ENCODE data around the gene IL26.
"Not testable (repeated sequence)": the region's sequence is repeated elsewhere in the genome, so short reads cannot be mapped to it uniquely, and the experiment has no call there.

IL26 gene

GRCh38 chr12:68198507-68199086 is 27.0 kb downstream of the IL26 start:
- no peak for DNase-seq

DNA sequence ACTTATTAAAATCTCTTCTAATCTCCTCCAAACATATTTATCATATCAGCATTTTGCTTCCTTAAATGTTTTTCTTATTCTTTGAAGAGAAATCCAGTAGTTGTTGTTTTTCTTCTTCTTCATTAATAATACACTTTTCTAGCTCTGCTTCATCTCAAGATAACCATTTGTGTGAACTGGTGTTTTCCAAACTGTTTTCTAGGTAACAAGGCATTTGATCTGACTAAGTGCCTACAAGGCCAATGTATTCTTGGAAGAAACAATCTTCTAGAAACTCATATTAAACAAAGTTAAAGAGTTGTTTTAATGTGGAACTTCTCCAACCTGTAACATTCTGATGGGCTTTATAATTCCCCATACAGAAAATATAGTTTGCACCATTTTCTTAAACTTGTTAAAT is 35.3 kb downstream of the IL26 start:
- no peak for DNase-seq

DNA sequence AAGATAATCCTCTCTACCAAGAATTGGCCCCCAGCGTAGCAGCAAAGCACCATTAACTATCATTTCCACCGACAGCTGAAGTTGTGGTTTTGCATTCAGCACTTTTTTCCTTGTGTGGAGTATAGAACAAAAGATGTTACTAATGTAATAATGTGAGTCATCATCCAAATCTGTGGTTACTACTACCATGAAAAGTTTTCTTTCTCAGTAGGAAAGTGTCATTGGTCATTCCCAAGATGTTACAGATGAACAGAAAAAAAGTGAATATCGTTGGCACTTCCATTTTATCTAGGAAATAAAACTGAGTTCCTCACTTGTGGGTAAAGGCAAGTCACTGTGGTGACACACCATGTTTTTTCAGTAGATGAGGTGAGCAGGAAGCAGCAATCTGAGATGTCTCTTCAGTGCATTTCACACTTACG is 35.8 kb downstream of the IL26 start:
- DNase-seq: no peak

GRCh38 chr12:68185598-68185997 is 40.0 kb downstream of the IL26 start:
- DNase-seq: no peak

DNA sequence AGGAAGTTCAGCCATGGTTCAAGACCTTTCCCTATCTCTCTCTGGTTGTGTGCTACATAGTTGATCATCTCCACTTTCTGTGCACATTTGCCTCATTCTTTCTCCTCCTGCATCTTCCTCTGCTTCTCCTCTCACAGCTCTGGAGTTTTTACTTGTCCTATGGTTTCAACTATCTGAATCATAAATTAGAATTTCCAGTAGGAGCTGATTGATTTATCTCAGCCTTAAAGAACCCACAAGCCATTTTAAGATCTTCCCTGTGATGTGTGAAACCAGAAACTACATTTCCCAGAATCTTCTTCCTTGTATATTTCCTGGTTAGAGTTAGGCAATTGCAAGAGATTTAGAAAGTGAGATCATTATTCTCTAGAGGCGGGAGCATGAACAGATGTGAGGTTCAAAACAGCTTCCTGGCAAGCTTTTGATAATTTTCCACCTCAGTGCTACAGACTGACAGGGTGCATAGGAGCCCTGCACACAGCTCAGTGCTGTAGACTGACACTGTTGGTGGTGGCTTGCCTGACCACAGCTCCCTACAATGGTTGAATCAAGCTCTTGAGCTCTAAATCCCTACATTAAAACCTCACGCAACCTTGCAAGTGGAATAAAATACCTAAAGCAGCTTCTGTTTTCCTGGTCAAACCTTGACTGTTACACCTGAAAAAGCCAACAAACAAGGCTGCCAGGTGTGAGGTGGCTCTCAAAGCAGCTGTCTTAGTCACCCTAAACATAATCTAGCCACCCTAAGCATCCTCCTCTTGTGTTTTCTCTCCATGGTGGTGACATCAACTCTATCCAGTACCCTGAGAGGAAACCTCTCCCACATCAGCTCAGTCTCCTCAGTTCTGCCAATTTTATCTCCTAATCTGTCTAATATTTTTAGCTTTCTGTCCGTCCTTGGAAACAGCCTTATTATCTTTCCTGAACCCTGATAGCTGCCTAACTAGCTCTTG is 44.5 kb downstream of the IL26 start:
- no peak for DNase-seq

DNA sequence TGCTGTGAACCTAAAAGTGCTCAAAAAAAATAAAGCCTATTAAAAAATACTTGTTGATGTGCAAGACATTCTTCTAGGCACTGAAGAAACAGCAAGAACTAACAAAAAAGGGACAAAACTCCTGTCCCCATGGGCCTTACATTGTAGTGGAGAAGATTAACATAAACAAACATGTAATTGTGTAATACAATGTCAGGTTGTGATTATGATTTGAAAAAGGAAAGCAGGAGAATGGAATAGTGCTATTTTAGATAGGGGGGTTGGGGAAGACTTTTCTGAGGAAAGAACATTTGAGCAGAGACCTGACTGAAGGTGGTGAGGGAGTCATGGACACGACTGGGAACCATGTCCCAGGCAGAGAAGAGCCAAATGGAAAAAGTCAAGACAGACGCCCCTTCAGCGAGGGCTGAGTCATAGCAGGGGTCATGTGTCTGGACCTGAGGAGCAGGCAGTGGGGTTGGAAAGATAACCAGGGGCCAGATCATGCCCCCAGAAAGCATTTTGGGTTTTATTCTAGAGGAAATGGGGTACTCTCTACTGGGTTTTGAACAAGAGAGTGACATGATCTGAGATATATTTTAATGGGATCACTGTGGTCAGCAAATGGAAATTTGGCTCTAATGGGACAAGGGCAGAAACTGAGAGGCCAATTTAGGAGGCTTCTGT is 46.7 kb downstream of the IL26 start:
- no peak for DNase-seq

- no peak for DNase-seq
These were observed 47.4 kb downstream of the IL26 start for GRCh38 chr12:68178184-68178583.

- DNase-seq: no peak
These were observed 48.0 kb downstream of the IL26 start for GRCh38 chr12:68177562-68177961.

DNA sequence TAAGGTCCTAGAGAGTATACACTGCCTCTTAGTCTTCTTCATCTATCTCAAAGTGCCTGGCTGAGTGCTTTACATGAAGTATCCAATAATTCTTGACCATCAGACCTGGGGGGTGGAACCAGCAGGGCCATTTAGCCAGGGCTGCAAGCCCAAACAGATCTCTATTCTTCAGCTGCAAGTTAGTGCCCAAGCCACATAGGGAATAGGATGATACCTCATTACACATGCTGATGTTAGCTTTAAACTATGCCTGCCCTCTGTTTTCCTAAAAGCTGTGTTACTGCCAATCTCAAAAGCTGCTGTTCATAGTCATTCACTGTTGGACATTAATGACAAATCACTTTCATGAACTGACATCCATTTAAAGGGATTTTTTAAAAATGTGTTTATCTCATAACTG is 49.4 kb downstream of the IL26 start:
- peak in 1 of 2 experiments; percentile 72 for DNase-seq

DNA sequence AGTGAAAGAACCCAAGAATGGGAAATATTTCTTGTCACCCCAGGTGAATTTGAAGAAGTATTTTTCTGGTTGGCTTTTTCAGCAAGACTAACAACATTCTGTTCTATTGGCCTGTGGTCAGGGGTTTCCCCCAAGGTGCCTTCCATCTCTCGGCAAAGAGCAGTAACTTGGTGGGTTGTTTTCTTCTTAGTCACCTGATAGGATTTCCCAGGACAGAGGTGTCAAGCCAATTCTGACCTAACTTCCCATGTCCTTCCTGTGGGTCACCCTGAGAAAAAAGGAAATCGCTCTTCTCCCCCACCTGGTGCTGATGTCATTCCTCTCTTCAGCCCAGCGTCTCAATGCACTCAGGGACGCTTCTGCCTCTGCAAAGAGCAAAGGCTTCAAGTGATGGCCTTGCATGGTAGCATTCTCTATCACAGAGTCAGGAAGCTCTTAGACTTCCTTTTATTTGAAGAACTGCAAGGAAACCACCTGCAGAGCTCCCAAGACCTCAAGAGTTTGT is 50.0 kb downstream of the IL26 start:
- peak; percentile 36 to 61 for DNase-seq

GRCh38 chr12:68174761-68175160 is 50.8 kb downstream of the IL26 start:
- DNase-seq: not testable (repeated sequence)

DNA sequence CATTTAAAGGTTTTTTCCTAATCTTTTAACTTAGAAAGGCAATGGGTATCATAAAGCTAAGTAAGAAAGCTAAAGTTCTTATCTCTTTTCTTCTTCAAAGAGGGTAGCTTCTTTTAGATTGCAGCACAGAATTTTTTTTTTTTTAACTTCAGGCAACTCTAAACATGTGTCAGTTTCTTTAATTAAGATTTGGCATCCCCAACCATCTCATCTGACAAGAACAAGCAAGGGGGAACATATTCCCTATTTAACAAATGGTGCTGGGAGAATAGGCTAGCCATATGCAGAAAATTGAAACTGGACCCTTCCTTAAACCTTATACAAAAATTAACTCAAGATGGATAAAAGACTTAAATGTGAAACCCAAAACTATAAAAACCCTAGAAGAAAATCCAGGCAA is 51.8 kb downstream of the IL26 start:
- no peak for DNase-seq

GRCh38 chr12:68170726-68171125 is 54.9 kb downstream of the IL26 start:
- no peak for DNase-seq

DNA sequence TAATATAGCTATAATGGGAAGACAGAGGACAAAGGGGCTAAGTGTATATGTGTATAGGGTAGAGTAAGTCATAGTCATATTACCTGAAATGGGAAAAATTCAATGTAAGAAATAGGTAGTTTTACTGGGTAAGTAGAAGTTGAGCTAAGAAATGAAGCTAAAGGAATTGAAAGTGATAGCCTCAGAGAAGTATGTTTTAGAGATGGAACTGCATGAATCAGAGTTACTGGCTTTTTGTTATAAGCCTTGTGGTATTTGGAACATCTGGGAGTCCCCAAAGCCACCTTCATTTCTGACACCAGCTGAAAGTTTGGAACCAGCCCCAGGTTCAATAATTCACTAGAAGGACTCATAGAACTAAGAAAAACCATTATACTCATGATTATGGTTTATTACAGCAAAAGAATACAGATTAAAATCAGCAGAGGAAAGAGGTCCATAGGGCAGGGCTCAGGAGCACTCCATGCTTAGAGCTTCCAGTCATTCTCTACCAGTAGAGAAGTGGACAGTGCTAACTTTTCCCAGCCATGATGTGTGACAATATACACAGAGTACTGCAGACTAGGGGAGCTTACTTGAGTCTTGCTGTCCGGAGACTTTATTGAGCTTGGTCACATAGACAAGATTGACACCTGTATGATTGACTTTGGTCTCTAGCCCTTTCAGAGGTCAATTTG is 56.3 kb downstream of the IL26 start:
- no peak for DNase-seq

- DNase-seq: no peak
These were observed 59.2 kb downstream of the IL26 start for GRCh38 chr12:68166317-68166831.

GRCh38 chr12:68163560-68164081 is 62.0 kb downstream of the IL26 start:
- DNase-seq: no peak

GRCh38 chr12:68162374-68162773 is 63.2 kb downstream of the IL26 start:
- DNase-seq: no peak

- DNase-seq: no peak
These were observed 65.8 kb downstream of the IL26 start, which contains the start of gene IFNG for GRCh38 chr12:68159681-68160304. IFNG (minus strand) TSS chr12:68159740; CDS start chr12:68159615, 125 bp downstream.

DNA sequence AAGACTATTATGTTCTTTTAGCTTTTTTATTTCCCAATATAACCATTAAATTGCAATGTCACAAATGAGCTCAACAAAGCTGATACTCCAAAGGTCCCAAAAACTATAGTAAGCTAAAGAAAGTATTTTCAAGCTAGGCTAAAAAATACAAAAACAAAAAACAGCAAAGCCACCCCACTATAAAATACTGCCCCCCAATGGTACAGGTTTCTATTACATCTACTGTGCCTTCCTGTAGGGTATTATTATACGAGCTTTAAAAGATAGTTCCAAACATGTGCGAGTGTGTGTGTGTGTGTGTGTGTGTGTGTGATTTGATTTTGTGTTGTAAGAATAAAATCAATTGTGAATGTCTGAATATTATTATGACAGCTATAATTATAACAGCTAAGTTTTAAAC is 67.2 kb downstream of the IL26 start:
- DNase-seq: no peak

GRCh38 chr12:68157380-68157779 is 68.2 kb downstream of the IL26 start:
- no peak for DNase-seq

- DNase-seq: no peak
These were observed 69.0 kb downstream of the IL26 start for GRCh38 chr12:68156636-68157035.

GRCh38 chr12:68154779-68155178 is 70.8 kb downstream of the IL26 start:
- peak in 1 of 2 experiments; percentile 37 for DNase-seq

Measured in NCI-H187 (cell line).